Esophagus squamous epithelium (tissue), 5 donors: ENCODE measurements around the gene CFAP97. TPM values are rescaled to one million over a fixed set of nuclear protein-coding genes. Genes with fewer than 3 reads are reported as not detected.
"Not testable (repeated sequence)": the region's sequence is repeated elsewhere in the genome, so short reads cannot be mapped to it uniquely, and the experiment has no call there.

Source experiments
- DNase-seq: peaks from one replicate; lab custom pipeline; 2025; lab: John Stamatoyannopoulos, UW
- H3K27ac ChIP-seq, 4 donors: fragments of 200-600 bp; sonication (generic); one replicate each; pipeline ENCODE4 v1.5.1; 2016 to 2019; ENCODE audit warnings: mild to moderate bottlenecking in 1 of 4
- H3K27me3 ChIP-seq, 4 donors: fragments of 200-600 bp; sonication (generic); 1 replicate in 3 of 4; 2 replicates in 1 of 4; pipeline versions ENCODE4 v1.5.1 to v1.6.0; 2017 to 2021; ENCODE audit warnings: antibody characterized with exemption in 1 of 4
- H3K36me3 ChIP-seq, 3 donors: fragments of 200-600 bp; sonication (generic); one replicate each; pipeline ENCODE4 v1.5.1; 2016 to 2019
- H3K4me1 ChIP-seq, 3 donors: fragments of 200-600 bp; sonication (generic); one replicate each; pipeline ENCODE4 v1.5.1; 2017 to 2019
- H3K4me3 ChIP-seq, 4 donors: fragments of 200-600 bp; sonication (generic); 1 replicate in 3 of 4; 2 replicates in 1 of 4; pipeline ENCODE4 v1.5.1; 2016 to 2019; ENCODE audit warnings: mild to moderate bottlenecking in 2 of 4, moderate library complexity in 1 of 4
- H3K9me3 ChIP-seq, 3 donors: fragments of 200-600 bp; sonication (generic); one replicate each; pipeline ENCODE4 v1.5.1; 2016 to 2019
- POLR2A ChIP-seq, 4 donors: fragments of 450-650 bp; IDR thresholded peaks; one replicate each; pipeline ENCODE4 v1.6.1; 2017; ENCODE audit warnings: antibody characterized with exemption in 4 of 4, mild to moderate bottlenecking in 4 of 4, moderate library complexity in 3 of 4
- WGBS, 2 donors: methylation state at CpG; one replicate each; pipeline ENCODE4 v1.1.5; 2018; 5-methylcytosine and 5-hydroxymethylcytosine counted together
- intact Hi-C: fragments of 100-400 bp; cut with DNase I; formaldehyde crosslinking; loops from one replicate; pipeline ENCODE4 v1.15.0; 2022
- total RNA-seq, 4 donors: library from RNA; depleted of rRNA; stranded (reverse); fragments of >200 nt; gene quantifications; one replicate each; pipeline ENCODE4 v1.1.0, GENCODE V29; 2016
- TF ChIP-seq, protein P1 (sequence below), 6 experiments: fragments of 450-650 bp in 4 of 6; fragments of 200-600 bp in 2 of 6; sonication (generic) in 2 of 6; IDR thresholded peaks; one replicate each; pipeline ENCODE4 v1.5.1; 2016 to 2019; ENCODE audit warnings: antibody characterized with exemption in 6 of 6, mild to moderate bottlenecking in 4 of 6, moderate library complexity in 4 of 6
- donor health status: DM: yes; HTN: yes; CAD: no.

The CFAP97 gene
- total RNA-seq, 4 donors from 2014 or later = 14.6 to 34.0 (median 20.0) TPM

DNA sequence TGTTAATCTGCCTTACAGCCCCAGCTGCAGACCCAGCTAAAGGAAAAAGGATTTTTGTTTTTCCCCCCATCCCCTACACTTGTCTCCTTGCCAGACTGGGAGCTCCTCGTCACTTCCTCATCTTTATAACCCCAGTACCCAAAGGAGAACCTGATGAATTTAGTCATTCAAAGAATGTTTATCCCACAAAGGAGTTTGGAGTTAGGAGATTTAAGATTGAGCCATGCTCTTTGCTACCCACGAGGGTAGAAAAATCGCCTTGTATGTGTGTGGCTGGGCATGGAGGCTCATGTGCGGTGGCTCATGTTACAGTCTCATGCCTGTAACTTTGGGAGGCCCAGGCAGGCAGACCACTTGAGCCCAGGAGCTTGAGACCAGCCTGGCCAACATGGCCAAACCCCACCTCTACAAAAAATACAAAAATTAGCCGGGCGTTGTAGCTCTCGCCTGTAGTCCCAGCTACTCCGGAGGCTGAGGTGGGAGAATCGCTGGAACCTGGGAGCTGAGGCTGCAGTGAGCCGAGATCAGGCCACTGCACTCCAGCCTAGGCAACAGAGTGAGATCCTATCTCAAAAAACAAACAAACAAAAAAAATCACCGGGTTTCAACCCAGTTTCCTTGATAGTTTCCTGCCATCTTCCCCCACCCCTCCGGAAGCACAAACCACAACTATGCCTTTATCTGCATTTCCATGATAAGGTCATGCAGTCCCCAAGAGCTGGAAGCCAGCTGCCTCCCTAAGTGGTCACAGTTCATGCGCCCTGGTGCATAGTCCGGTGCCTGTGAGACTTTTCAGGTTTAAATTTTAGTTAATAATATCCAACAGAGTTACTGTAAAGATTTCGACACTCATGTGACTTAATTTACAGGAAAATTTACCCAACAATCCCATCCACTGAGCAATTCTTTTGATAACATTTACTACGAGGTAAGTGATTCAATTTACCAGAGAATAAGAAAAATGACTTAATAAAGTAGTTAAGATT, 1.5 kb downstream of the CFAP97 start:
- Histone ChIP-seq H3K4me1 (peaks cover 17 to 34% (median 20%) of the 10 kb centered on the region in 3 donors), H3K27ac (peak overlapping the region in 3 of 4 donors; percentile 95 to 98 (median 96)), H3K4me3 (peak overlapping the region in 3 of 4 donors; percentile 62 to 96 (median 83)), H3K36me3 (peaks cover 0 to 10% (median 0%) of the 10 kb centered on the region in 3 donors), H3K9me3 (no peaks in the 10 kb centered on the region), H3K27me3 (no peaks in the 10 kb centered on the region)
- 52 to 56% methylated on average over 11 to 16 of the region's 16 CpGs for WGBS, 2 donors
- DNase-seq = no peak
- intact Hi-C loops = loop anchor here (10.0 kb wide), 1 partner anchor 193 kb away; the partner anchor contains the start of genes ANKRD37 and LRP2BP
- TF ChIP-seq, protein P1, sequence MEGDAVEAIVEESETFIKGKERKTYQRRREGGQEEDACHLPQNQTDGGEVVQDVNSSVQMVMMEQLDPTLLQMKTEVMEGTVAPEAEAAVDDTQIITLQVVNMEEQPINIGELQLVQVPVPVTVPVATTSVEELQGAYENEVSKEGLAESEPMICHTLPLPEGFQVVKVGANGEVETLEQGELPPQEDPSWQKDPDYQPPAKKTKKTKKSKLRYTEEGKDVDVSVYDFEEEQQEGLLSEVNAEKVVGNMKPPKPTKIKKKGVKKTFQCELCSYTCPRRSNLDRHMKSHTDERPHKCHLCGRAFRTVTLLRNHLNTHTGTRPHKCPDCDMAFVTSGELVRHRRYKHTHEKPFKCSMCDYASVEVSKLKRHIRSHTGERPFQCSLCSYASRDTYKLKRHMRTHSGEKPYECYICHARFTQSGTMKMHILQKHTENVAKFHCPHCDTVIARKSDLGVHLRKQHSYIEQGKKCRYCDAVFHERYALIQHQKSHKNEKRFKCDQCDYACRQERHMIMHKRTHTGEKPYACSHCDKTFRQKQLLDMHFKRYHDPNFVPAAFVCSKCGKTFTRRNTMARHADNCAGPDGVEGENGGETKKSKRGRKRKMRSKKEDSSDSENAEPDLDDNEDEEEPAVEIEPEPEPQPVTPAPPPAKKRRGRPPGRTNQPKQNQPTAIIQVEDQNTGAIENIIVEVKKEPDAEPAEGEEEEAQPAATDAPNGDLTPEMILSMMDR (IDR thresholded peaks at IDR 0.05) = no peak
- TF ChIP-seq POLR2A (IDR thresholded peaks at IDR 0.05) = no peak

DNA sequence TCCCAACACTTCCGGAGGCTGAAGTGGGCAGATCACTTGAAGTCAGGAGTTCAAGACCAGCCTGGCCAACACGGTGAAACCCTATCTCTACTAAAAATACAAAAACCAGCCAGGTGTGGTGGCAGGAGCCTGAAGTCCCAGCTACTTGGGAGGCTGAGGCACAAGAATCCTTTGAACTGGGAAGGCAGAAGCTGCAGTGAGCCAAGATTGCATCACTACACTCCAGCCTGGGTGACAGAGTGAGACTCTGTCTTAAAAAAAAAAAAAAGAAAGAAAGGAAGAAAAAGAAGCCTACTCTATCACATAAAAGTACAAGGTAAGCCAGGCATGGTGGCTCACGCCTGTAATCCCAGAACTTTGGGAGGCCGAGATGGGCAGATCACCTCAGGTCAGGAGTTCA, 5.6 kb downstream of the CFAP97 start:
- WGBS, 2 donors = 92 to 100% methylated on average over 4 of the region's 4 CpGs
- Histone ChIP-seq H3K4me1 (peaks cover 9 to 25% (median 12%) of the 10 kb centered on the region in 3 donors), H3K36me3 (peaks cover 0 to 26% (median 0%) of the 10 kb centered on the region in 3 donors)
- H3K27me3 ChIP-seq, intact Hi-C loops, DNase-seq, H3K27ac ChIP-seq, H3K9me3 ChIP-seq, H3K4me3 ChIP-seq: not testable (repeated sequence)

DNA sequence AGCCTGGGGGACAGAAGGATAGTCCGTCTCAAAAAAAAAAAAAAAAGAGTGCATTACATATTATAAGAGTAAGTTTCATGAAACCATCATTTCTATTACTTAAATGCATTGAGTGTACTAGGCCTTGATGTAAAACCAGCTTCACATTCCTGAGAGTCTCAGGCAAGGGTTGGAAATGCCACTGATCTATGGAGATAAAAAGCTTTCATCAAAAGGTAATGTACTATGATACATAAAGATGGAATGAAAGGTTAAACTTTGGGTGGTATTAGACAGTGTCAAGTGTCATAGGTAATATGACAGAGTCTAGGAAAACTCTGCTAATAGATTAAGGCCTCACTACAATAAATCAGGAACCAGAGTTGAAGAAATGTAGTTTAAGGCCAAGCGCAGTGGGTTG, 7.4 kb downstream of the CFAP97 start:
- H3K4me3 ChIP-seq = no peak overlapping the region
- no peaks in the 10 kb centered on the region for H3K27me3 ChIP-seq
- H3K36me3 ChIP-seq = peaks cover 0 to 26% (median 0%) of the 10 kb centered on the region in 3 donors
- intact Hi-C loops = no loop called here
- no peak for DNase-seq
- no peak overlapping the region for H3K27ac ChIP-seq
- peaks cover 0 to 7% (median 0%) of the 10 kb centered on the region in 3 donors for H3K4me1 ChIP-seq
- 89 to 98% methylated on average over 2 of the region's 2 CpGs for WGBS, 2 donors
- TF ChIP-seq, protein P1 (IDR thresholded peaks at IDR 0.05) = no peak
- TF ChIP-seq POLR2A (IDR thresholded peaks at IDR 0.05) = no peak
- no peaks in the 10 kb centered on the region for H3K9me3 ChIP-seq

DNA sequence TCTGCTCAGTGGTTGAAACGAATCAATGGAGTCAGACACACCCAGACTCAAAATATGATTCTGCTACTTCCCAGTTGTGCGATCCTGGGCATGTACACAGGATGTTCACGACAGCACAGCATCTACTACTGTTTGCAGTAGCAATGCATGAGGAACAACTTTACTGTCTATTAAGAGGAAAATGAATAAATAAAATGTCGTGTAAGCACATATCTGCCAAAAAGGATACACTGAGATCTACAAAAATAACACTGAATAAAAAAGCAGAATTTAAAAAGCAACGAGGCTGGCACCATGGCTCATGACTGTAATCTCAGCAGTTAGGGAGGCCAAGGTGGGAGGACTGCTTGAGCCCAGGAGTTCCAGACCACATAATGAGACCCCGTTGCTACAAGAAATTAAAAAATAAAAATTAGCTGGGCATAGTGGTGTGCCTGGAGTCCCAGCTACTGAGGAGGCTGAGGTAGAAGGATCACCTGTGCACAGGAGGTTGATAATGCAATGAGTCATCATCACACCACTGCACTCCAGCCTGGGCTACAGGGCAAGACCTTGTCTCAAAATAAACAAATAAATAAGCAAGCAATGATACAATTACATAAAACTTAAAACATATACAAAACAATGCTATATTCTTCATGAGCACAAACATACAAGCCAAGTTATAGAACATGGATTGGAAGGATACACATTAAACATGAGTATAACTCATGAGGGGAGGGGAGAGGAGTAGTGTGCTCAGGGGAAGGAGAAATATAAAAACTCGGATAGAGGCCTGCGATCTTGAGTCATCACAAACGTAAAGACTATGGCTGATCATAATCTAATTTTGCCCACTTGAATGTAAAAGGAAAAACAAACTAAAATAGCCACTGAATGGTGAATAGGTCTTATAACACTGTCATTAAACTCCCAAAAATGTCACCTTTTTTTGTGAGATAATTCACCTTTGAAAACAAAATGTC, 8.6 kb downstream of the CFAP97 start:
- TF ChIP-seq POLR2A (IDR thresholded peaks at IDR 0.05) = no peak
- TF ChIP-seq, protein P1 (IDR thresholded peaks at IDR 0.05) = no peak
- intact Hi-C loops = no loop called here
- WGBS, 2 donors = 62 to 73% methylated on average over 9 of the region's 9 CpGs

DNA sequence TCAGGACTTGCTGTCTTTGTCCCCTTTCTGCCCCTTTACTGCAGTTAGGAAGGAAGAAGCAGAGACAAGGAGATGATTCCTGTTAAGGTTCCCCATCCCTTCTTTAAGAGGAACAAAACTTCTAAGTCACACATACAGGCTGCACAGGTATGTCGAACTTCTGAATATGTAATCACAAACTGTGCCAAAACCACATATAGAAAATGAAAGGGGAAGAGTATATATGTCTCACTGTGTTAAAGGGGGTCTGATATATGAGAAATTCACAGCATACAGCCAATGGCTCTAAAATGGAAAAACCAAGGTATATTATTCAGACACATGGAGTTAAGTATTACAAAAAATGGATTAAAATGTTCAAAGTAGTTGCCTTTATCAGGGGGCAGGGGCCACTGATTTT, 11.7 kb downstream of the CFAP97 start:
- H3K27ac ChIP-seq = no peak overlapping the region
- WGBS, 2 donors = 53 to 63% methylated on average over 1 of the region's 1 CpG
- peaks cover 0 to 13% (median 0%) of the 10 kb centered on the region in 3 donors for H3K4me1 ChIP-seq
- TF ChIP-seq, protein P1 (IDR thresholded peaks at IDR 0.05) = no peak
- TF ChIP-seq POLR2A (IDR thresholded peaks at IDR 0.05) = no peak
- no peaks in the 10 kb centered on the region for H3K9me3 ChIP-seq
- intact Hi-C loops = no loop called here
- peaks cover 0 to 53% (median 0%) of the 10 kb centered on the region in 3 donors for H3K36me3 ChIP-seq
- no peak for DNase-seq
- no peak overlapping the region for H3K4me3 ChIP-seq
- no peaks in the 10 kb centered on the region for H3K27me3 ChIP-seq

More for the DNA sequence above, 8.6 kb downstream of the CFAP97 start:
- Histone ChIP-seq H3K9me3 (no peaks in the 10 kb centered on the region), H3K36me3 (peaks cover 0 to 35% (median 0%) of the 10 kb centered on the region in 3 donors), H3K27ac (no peak overlapping the region), H3K4me1 (peaks cover 0 to 7% (median 0%) of the 10 kb centered on the region in 3 donors), H3K27me3 (no peaks in the 10 kb centered on the region), H3K4me3 (no peak overlapping the region)
- DNase-seq = no peak
